Adrenal gland (tissue), 12 donors: ENCODE data around the gene ACTR2. TPM values are rescaled to one million over a fixed set of nuclear protein-coding genes. Genes with fewer than 3 reads are reported as not detected.
"Not testable (repeated sequence)": the region's sequence is repeated elsewhere in the genome, so short reads cannot be mapped to it uniquely, and the experiment has no call there.

ENCODE experiments used
- DNase-seq, 7 donors: peaks; one replicate each; pipeline ENCODE4 v3.0.0-alpha.2; 2019 to 2020
- H3K27ac ChIP-seq, 5 donors: fragments of 200-600 bp; sonication (generic) in 4 of 5; 1 replicate in 3 of 5; 2 replicates in 2 of 5; pipeline versions ENCODE4 v1.5.1 to v1.8.0; 2016 to 2020; ENCODE audit warnings: mild to moderate bottlenecking in 1 of 5
- H3K27me3 ChIP-seq: fragments of 200-600 bp; 2 replicates; pipeline ENCODE4 v1.8.0; 2021
- H3K36me3 ChIP-seq, 2 donors: fragments of 200-600 bp; replicated peaks in 1 of 2; 1 replicate in 1 of 2; 2 replicates in 1 of 2; pipeline versions ENCODE4 v1.5.1 to v1.8.0; 2018 to 2022
- H3K4me1 ChIP-seq, 2 donors: fragments of 200-600 bp; replicated peaks in 1 of 2; 1 replicate in 1 of 2; 2 replicates in 1 of 2; pipeline versions ENCODE4 v1.5.1 to v1.8.0; 2018 to 2021
- H3K4me3 ChIP-seq, 4 donors: fragments of 200-600 bp; sonication (generic) in 3 of 4; one replicate each; pipeline ENCODE4 v1.5.1; 2016 to 2018
- H3K9me3 ChIP-seq, 3 donors: fragments of 200-600 bp; sonication (generic) in 1 of 3; replicated peaks in 1 of 3; 1 replicate in 2 of 3; 2 replicates in 1 of 3; pipeline versions ENCODE4 v1.5.1 to v1.8.0; 2016 to 2021
- CTCF ChIP-seq, 6 experiments: fragments of 450-650 bp in 4 of 6; fragments of 200-600 bp in 2 of 6; sonication (generic) in 1 of 6; IDR thresholded peaks; 1 replicate in 5 of 6; 2 replicates in 1 of 6; pipeline versions ENCODE4 v1.5.1 to v1.8.0; 2016 to 2021; ENCODE audit warnings: antibody characterized with exemption in 6 of 6, mild to moderate bottlenecking in 2 of 6, moderate library complexity in 1 of 6
- POLR2A ChIP-seq, 2 donors: fragments of 450-650 bp; IDR thresholded peaks; one replicate each; pipeline ENCODE4 v1.6.1; 2017; ENCODE audit warnings: antibody characterized with exemption in 2 of 2, mild to moderate bottlenecking in 2 of 2, moderate library complexity in 1 of 2
- WGBS, 4 donors: extraction: QIAGEN DNeasy Blood & Tissue Kit in 2 of 4; methylation state at CpG; one replicate each; pipeline versions ENCODE4 v1.1.5 to v1.1.7; 2013 to 2017; 5-methylcytosine and 5-hydroxymethylcytosine counted together
- intact Hi-C, 2 donors: fragments of 100-400 bp; cut with DNase I; formaldehyde crosslinking; loops; one replicate each; pipeline versions ENCODE4 v1.14.1 to v1.15.0; 2022 to 2023
- polyA plus RNA-seq, 3 donors: library from polyadenylated mRNA; stranded (reverse); fragments of 200-250 nt in 2 of 3; fragments of 350-450 nt in 1 of 3; fragmentation: Illumina TruSeq in 1 of 3; extraction: RNeasy Lipid Tissue Mini Kit (QIAGEN cat#74804) in 1 of 3; gene quantifications; one replicate each; pipeline ENCODE4 v1.2.3, GENCODE V29; 2013 to 2014
- total RNA-seq, 9 donors: library from RNA; depleted of rRNA in 4 of 9; stranded (reverse); fragments of >200 nt in 4 of 9; fragments of 120-200 nt in 1 of 9; fragmentation: NEBNext Ultra II Directional in 1 of 9; extraction: Animal tissue kit (Norgen Biotek cat#: 25700) in 1 of 9; gene quantifications; one replicate each; pipeline versions ENCODE4 v1.1.0 to v1.2.4, GENCODE V29; 2013 to 2023
- donor health status: healthy with polysubstance abuse.
- donor health status: Bipolar disorder and iron deficiency.
- donor health status: DM: yes; HTN: yes; CAD: no.
- donor health status: DM: no; HTN: no; CAD: no.
- donor health status: DM: no; HTN: no; CAD: no.
- donor health status: DM: yes; HTN: yes; CAD: no.

The ACTR2 gene
- total and polyA plus RNA-seq, 12 donors: 29.9 to 186 (median 73.5) TPM

GRCh38 chr2:65314801-65315441 lies 87.3 kb downstream of the ACTR2 start:
- no peak for DNase-seq
- Histone ChIP-seq H3K27me3 (no peaks in the 10 kb centered on the region), H3K4me3 (no peak overlapping the region), H3K27ac (no peak overlapping the region), H3K9me3 (no peaks in the 10 kb centered on the region), H3K36me3 (peaks cover 0 to 33% of the 10 kb centered on the region in 2 donors), H3K4me1 (peaks cover 4 to 6% of the 10 kb centered on the region in 2 donors)
- intact Hi-C loops: no loop called here
- 87 to 92% (median 92%) methylated on average over 8 of the region's 8 CpGs for WGBS, 4 donors
- TF ChIP-seq CTCF (IDR thresholded peaks at IDR 0.05) (no peak), POLR2A (IDR thresholded peaks at IDR 0.05) (no peak)

DNA sequence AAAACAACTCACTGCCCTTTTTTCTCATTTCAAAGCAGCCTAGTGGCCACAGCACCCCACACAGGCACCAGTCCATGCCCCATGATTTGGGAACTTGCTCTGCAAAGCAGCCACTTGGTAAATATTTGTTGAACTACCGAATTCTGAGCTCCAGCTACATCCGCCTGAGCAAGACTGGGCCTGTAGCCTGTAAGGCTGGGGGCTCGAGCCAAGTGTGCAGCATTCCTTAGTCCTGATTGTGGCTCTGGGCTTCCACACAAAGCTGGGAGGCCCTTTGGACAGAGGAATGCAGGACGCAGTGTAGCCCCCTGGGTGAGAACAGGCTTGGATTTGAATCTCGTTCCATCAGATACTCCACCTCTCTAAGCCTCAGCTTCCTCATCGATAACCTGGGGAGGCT lies 88.4 kb downstream of the ACTR2 start:
- H3K27ac ChIP-seq: peak overlapping the region in 1 of 5 donors; percentile 46
- WGBS, 4 donors: 66 to 80% (median 68%) methylated on average over 3 to 6 of the region's 6 CpGs
- peaks cover 0 to 33% of the 10 kb centered on the region in 2 donors for H3K36me3 ChIP-seq
- TF ChIP-seq CTCF (IDR thresholded peaks at IDR 0.05) (no peak), POLR2A (IDR thresholded peaks at IDR 0.05) (no peak)
- no peaks in the 10 kb centered on the region for H3K27me3 ChIP-seq
- no peaks in the 10 kb centered on the region for H3K9me3 ChIP-seq
- peak in 4 of 7 donors; percentile 19 to 62 (median 32) for DNase-seq
- no peak overlapping the region for H3K4me3 ChIP-seq
- intact Hi-C loops: no loop called here
- peaks cover 10 to 13% of the 10 kb centered on the region in 2 donors for H3K4me1 ChIP-seq

GRCh38 chr2:65317351-65317750 lies 89.7 kb downstream of the ACTR2 start:
- H3K27ac ChIP-seq, intact Hi-C loops, H3K9me3 ChIP-seq, H3K4me3 ChIP-seq, H3K27me3 ChIP-seq, DNase-seq: not testable (repeated sequence)
- Histone ChIP-seq H3K4me1 (peaks cover 10 to 13% of the 10 kb centered on the region in 2 donors), H3K36me3 (peaks cover 0 to 27% of the 10 kb centered on the region in 2 donors)
- 89 to 99% (median 93%) methylated on average over 7 of the region's 7 CpGs for WGBS, 4 donors

GRCh38 chr2:65317841-65318240 lies 90.2 kb downstream of the ACTR2 start:
- H3K4me3 ChIP-seq: no peak overlapping the region
- TF ChIP-seq CTCF (IDR thresholded peaks at IDR 0.05) (no peak), POLR2A (IDR thresholded peaks at IDR 0.05) (no peak)
- peaks cover 10 to 13% of the 10 kb centered on the region in 2 donors for H3K4me1 ChIP-seq
- no peaks in the 10 kb centered on the region for H3K9me3 ChIP-seq
- no peak for DNase-seq
- H3K27me3 ChIP-seq: no peaks in the 10 kb centered on the region
- H3K36me3 ChIP-seq: peaks cover 0 to 24% of the 10 kb centered on the region in 2 donors
- H3K27ac ChIP-seq: no peak overlapping the region
- intact Hi-C loops: no loop called here
- WGBS, 4 donors: 90 to 98% (median 97%) methylated on average over 7 of the region's 7 CpGs
